ENCODE measurements around the gene PRR33.

DNA sequence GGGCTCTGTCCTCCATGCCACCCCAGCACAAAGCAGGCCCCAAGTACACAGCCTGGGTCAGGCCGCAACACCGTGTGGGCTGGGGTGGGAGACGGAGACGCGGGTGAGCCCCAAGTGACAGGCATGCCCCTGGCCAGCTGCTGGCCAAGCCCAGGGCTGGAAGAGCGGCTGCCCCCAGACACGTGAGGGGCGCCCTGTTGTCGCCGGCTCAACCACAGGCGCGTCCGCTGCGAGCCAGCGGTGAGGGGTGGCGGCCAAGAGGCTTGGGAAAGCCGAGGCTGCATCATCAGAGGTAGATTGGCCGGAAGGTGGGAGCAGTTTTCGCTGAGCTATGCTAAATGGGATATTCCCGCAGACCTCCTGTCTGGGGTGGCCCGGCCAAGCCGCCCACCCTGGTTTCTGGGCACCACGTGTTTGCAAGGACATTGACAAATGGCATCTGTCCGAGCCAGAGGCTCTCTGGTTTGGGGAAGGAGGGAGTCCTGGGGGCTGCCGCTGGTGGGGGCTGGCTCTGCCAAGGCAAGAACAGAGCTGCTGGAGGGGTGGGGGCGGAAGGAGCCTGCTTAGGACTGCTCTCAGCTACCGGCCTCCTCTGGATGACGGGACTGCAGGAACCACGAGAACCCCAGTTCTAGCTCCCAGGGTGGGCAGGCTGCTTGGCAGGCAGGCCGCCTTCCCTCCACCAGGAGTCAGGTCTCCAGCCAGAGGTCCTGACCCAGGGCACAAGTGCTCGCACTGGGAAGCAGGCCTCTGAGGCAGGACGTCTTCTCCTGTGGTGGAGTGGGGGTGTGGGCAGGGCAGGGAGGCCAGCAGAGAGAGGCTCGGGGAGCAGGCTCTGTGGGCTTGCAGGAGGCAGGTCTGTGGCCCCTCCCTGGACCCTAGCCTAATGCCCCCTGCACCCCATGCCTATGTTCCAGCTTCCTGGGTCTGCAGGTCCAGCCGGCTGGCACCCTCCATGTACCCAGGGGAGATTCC lies 552 bp downstream of the PRR33 start:
- TF ChIP-seq POLR2A (IDR thresholded peaks at IDR 0.05) = no peak
- TF ChIP-seq, protein P1, sequence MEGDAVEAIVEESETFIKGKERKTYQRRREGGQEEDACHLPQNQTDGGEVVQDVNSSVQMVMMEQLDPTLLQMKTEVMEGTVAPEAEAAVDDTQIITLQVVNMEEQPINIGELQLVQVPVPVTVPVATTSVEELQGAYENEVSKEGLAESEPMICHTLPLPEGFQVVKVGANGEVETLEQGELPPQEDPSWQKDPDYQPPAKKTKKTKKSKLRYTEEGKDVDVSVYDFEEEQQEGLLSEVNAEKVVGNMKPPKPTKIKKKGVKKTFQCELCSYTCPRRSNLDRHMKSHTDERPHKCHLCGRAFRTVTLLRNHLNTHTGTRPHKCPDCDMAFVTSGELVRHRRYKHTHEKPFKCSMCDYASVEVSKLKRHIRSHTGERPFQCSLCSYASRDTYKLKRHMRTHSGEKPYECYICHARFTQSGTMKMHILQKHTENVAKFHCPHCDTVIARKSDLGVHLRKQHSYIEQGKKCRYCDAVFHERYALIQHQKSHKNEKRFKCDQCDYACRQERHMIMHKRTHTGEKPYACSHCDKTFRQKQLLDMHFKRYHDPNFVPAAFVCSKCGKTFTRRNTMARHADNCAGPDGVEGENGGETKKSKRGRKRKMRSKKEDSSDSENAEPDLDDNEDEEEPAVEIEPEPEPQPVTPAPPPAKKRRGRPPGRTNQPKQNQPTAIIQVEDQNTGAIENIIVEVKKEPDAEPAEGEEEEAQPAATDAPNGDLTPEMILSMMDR (IDR thresholded peaks at IDR 0.05) = no peak
